NCI-H1694 treated with DMSO at 0.1 percent for 48 hours (cell line): Measurements from ENCODE around the gene CNIH2.
"Not testable (repeated sequence)": the region's sequence is repeated elsewhere in the genome, so short reads cannot be mapped to it uniquely, and the experiment has no call there.

Experiments
- DNase-seq: peaks from one replicate; lab custom pipeline; 2025; lab: John Stamatoyannopoulos, UW

CNIH2 gene

DNA sequence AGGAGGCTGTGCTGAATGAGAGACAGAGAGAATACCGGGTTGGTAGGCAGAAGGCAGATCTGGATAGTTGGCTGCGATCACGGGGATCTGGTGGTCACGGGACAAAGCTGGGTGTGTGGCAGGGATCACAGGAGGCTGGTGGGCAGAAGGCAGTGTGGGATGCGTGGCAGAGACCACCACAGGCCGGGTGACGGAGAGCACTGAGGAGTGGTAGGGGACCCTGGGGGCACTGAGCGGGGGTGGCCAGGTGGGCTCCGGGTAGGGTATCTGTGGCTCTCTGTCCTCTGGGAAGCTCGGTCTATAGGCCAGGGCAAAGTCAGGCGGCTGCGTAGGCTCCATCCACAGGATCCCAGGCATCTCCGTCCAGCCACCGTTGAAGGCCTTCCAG lies 37.5 kb downstream of the CNIH2 start:
- DNase-seq, result no peak

DNA sequence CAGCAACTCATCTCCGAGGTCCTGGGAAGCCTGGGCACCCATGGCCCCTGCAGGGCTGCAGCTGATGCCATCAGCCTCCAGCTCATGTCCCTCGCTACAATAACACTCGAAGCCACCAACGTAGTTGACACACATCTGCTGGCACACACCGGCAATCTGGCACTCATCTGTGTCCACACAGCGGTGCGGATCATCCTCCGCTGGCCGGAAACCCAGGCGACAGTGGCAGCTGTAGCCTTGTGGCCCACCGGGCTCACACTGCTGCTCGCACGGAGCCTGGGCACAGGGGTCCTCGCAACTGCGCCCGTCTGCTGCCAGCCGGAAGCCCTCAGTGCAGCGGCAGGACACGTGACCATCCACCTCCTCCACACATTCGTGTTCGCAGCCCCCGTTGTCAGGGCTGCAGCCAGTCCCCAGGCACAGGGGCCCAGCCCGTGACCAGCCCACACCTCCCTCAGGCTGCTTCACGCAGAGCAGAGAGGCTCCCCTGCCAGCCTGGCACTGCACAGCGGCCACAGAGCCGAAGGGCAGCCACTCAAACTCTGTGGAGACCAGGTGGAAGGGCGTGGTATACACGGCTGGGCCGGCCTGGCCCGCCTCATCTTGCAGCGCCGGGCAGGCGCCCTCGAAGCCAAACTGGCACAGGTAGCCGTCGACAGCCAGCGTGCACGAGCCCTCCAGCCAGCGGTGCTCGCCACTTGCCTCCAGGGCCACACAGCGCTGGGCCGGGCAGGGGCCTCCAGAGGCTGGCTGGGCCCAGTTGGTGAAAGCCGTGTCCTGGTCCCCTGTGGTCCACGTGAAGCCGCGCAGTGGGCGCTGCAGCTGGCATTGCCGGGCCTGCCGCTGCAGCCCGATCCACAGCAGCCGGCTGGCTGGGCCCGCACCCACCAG lies 38.2 kb downstream of the CNIH2 start:
- no peak for DNase-seq

DNA sequence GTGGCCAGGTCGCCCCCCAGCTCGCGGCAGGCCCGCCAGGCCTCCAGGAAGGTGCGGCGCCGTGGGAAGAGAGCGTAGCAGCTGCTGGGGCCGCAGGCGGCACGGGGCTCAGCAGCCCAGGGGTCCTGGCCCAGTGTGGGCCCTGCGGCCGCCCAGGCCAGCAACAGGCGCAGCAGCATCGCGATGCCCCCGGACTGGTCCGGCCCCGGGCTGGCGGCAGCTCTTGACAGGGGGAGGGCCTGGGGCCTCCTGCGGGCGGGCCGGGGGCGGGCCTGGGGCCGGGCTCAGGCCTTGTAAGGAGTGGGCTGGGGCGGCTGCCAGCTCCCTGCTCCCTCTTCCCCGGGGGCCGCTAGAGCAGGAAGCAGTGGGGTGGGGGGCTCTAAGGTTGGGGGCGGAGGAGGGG lies 38.9 kb downstream of the CNIH2 start, which contains the start of gene CD248:
Gene CD248 (minus strand): TSS at position 196 of the 403 bp plus-strand sequence. CDS start 17 bp downstream, at position 179.
- peak; percentile 64 for DNase-seq

DNA sequence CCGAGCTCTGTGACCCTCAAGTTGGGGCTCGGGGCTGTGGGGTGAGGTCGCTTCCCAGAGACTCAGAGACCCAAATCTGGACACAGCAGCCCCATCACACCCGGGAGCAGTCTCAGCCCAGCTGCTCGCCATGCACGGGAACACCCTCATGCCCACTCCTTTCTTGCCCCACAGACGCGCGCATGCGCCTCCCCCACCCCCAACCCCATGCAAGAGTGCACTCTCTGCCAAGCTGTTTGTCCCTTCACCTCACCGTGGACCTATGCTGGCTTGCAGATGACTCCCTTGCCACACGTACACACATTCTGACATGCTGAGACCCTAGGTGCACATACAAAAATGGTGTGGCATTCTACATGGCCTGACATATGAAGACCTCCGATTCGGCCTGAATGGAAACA lies 39.3 kb downstream of the CNIH2 start:
- peak; percentile 64 for DNase-seq

DNA sequence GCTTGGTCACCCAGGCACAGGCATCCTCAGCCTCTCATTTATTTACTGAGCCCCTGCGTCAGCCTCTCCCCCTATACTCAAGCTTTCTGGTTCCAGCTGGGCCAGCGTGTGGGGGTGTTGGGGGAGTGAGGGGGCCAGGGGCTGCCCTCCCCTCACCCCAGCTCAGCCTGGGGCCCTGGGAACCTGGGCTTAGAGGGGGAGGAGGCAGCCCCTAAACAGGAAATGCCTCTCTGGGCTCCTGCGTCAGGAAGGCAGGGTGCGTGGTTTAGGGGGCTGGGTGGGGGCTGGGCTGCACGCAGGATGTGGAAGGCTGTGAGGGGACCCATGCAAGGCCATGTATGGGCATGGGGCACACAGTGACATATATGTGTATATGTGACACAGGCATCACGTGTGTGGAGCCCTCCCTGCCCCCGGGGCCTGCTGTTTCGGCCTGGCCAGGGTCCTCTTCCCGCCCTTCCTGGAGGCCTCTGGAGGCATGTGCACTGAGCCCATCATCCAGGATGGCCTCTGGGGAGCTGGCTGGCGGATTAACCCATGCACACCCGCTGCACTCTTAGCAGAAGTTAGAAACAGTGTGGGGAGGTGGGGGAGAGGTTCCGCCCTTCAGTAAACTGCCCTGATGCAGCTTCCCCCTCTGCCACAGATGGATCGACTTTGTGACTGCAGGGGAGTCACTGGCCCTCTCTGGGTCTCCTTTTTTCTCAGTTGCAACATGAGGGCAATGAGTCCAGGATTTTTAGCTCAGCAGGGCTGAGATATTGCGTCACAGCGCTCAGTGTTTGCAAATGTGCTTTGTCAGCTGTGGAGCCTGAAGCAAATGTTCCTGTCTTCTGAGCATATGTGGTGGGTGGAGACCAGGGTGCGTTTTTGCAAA lies 40.0 kb downstream of the CNIH2 start:
- DNase-seq, result peak; percentile 45

DNA sequence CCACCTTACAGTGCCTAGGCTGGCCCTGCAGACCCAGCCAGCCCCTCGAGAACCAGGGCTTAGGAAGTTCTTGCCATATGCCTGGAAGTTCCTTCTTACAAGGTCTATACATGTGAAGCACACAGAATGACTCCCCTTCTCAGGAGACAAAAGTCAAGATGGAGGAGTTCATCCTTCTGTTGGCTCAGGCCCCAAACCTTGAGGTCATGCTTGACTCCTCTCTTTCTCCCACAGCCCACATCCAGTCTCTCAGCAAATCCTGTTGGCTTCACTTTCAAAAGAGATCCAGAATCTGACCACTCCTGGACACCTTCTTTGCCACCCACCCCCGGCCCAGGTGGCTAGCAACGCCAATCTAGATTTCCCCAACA lies 40.6 kb downstream of the CNIH2 start:
- no peak for DNase-seq

DNA sequence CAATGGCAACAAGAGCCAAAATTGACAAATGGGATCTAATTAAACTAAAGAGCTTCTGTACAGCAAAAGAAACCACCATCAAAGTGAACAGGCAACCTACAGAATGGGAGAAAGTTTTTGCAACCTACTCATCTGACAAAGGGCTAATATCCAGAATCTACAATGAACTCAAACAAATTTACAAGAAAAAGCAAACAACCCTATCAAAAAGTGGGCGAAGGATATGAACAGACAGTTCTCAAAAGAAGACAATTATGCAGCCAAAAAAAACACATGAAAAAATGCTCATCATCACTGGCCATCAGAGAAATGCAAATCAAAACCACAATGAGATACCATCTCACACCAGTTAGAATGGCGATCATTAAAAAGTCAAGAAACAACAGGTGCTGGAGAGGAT lies 42.3 kb downstream of the CNIH2 start:
- DNase-seq, result not testable (repeated sequence)

DNA sequence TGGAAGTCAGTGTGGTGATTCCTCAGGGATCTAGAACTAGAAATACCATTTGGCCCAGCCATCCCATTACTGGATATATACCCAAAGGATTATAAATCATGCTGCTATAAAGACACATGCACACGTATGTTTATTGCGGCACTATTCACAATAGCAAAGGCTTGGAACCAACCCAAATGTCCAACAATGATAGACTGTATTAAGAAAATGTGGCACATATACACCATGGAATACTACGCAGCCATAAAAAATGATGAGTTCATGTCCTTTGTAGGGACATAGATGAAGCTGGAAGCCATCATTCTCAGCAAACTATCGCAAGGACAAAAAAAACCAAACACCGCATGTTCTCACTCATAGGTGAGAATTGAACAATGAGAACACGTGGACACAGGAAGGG lies 42.8 kb downstream of the CNIH2 start:
- DNase-seq, result not testable (repeated sequence)

DNA sequence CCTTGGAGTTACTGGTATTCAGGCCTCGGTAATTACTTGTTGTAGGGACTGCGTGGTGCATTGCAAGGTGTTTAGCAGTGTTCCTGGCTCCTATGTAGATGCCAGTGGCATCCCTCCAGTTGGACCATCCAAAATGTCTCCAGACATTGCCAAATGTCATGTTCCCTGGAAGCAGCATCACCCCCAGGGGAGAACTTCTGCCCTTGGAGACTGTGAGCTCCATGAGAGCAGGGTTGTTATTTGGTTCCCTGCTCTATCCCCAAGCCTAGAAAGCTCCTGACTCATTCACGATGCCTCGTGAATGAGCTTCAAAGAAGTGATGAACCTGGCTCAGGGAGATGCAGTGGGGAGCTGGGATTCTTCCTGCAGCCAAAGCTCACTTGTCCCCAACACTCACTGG lies 43.6 kb downstream of the CNIH2 start:
- DNase-seq, result no peak

DNA sequence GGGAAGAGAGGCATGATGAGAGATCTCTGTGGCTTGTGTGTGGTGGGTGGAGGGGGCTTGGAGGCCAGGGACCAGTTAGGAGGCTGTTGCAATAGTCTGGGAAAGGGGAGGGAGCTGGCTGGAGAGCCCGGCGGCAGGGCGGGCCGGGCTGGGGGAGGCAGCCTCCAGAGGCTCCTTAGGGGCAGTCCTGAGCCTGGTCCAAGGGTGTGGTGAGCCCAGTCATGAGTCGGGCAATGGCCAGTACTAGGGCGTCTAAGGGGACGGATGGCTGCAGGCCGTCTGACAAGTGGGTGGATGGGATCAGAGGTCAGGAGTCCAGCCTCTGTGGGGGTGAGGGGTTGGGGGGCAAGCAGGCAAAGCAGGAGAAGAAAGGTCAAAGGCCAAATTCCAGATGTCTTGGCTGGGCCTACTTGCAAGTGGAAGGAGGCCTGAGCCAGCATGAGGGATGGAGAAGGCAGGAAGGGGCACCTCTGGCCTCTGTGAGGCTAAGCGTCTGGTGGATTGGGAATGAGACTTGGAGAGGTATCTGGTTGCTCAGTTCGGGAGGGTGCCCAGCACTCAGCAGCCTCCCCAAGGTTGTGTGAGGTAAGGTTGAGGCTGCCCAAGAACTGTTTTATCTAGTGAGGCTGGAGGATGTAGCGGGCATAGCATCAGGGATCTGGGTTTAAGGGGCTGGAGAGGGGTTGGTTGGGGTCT lies 44.9 kb downstream of the CNIH2 start:
- DNase-seq, result no peak

DNA sequence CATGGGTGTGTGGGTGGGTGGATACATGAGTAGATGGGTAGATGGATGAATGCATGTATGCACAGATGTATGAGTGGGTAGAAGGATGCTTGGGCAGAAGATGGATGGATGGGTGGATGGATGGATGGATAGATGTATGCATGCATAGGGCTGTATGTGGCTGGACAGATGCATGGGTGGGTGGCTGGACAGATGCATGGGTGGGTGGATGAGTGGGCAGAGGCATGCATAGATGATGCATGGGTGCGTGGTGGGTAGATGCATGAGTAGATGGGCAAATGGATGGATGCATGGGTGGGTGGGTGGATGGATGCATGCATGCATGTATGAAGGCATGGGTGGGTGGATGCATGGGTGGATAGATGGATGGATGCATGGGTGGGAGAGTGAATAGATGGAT lies 45.7 kb downstream of the CNIH2 start:
- no peak for DNase-seq

DNA sequence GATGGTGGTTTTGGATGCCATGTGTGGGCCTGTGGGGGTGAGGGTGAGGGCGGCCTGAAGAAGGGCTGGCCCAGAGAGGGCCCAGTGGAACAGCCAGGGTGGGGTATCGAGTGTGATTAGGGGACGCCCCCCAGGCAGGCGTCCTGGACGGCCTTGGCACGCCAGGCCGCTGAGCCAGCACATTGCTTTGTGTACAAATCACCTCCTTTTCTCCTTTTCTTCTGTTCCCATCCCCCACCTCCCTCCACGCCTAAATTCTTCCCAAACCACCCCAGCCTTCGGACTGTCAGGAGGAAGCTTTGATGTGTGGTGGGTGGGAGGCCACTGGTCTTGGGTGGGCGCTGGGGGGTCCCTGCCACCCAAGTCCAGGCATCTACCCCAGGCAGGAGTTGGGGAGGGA lies 46.7 kb downstream of the CNIH2 start:
- no peak for DNase-seq

DNA sequence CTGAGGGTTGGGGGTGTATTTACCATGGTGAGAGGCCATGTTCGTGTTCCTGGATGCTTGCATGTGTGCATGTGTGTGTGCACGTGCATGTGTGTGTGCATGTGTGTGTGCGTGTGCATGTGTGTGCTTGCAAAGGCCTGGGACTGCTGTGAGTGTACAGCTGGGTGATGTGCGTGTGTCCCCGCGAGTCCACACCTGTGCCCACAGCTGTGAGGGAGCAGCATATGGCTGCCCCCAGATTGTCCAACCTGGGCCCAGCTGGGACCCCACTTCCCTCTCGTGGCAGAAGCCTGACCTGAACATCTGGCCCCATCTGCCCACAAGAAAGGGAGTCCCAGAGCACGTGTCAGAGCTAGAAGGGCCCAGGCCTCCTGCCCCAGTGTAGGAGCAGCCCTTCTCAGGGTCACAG lies 47.3 kb downstream of the CNIH2 start:
- DNase-seq, result no peak

DNA sequence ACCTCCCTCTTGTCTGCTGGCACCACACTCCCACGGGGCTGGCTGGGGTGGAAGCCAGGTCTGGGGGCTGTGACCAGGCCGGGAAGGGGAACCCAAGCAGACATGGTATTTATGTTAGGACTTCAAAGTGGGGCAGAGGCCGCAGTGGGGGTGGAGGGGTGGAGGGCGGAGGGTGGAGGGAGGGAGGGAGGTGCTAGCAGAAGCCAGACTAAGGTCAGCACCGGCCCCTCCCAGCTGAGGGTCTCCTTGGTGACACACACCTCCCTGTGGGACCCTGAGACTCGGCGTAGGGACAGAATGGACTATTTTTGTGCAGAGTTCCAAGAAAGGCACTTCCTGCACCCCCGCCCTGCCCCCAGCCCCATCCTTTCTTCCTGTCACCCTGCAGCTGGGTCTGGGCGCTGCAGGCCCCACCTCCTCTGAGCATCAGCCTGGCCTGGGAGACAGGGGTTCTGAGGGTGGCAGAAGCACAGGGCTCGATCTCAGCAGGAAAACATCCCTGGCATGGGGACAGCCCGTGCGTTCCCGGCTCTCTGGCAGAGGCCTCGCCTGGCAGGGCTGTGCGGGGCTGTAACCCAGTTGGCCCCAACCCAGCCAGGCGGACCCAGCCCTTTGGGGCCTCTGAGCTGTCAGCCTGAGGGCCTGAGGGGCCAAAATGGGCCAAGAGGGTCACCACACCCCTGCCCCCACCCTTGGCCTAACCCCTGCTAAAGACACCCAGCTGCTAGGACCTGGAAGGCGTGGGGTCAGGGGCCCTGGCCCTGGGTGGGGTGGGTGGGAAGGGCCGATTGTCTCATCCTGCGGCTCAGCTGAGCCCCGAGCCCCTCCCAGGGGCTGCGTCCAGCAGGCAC lies 48.5 kb downstream of the CNIH2 start:
- DNase-seq, result no peak

DNA sequence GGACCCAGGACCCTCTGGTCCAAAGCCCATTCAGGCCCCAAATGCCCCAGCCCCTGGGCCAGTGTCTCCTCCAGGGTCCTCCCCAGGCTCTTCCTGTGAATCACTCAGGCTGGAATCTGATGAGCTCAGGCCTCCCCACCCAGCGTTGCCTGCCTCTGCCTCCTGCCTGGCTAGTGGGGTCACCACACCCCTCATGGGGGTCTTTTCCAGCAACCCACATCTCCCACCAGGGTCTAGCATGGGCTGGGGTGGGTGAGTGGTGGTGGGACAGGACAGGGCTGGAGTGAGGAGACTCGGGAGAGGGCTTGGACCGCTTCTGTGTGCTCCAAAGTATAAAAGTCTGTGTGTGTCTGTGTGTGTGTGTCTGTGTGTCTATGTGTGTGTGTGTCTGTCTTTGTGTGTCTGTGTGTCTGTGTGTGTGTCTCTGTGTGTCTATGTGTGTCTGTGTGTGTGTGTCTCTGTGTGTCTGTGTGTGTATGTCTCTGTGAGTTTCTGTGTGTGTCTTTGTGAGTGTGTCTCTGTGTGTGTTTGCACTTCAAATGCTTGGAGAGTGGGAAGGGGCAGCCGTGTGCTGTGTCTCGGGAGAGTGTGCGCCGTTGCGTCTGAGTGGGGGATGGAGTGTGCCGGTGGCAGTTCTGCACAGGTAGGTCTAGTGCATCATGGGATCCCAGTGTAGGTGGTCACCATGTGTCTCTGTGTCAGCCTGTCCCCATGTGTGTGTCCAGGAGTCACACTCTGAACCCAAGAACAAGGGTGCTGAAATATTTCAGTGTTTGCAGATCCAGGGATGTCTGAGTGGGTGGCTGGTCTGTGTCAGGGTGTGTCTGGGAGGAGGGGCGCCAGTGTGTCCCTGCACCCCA lies 49.4 kb downstream of the CNIH2 start:
- DNase-seq, result no peak

DNA sequence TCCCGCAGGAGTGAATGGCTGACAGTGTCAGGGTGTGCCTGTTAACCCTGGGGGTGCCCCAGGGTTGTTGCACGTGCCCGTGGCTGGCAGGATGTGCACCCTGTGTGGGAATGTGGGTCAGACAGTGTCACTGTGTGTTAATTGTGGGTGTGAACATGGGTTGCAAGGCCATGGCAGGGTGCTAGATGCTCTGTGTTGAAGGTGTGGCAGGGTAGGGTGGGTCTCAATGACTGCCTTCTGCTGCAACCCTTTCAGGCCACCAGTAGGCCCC lies 50.0 kb downstream of the CNIH2 start:
- DNase-seq, result no peak

DNA sequence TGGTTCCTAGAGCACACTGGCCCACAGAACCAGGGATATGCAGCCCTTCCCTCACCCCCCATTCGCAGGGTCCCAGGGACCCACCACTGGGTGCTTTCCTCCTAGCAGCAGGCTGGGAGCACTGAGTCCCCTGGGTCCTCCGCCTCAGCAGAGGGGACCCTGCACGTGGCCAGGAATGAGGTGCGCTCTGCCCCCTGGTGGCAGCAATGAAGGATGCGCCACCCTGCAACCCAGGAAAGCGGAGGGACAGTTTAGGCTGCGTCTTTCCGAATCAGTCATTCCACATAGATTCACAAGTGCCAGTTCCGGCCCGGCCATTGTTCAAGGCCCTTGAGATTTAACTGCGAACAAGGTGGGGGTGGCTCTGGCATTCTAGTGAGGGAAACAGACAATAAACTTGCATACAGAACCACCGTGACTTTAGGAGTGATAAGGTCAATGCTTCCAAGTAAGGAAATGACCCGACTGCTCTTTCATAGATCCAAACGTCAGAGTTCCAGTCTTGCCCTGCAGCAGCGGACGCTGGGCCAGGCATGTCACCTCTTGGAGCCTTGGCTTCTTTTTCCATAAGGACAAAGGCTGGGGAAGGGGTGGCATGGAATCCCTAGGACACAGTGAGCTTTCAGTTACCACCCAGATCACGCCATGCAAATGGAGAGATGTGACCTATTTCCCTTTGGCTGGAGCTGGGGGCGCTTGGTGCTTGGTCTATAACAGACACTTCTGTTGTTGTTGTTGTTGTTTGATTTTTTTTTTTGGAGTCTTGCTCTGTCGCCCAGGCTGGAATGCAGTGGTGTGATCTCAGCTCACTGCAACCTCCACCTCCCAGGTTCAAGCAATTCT lies 50.5 kb downstream of the CNIH2 start:
- peak; percentile 67 for DNase-seq

DNA sequence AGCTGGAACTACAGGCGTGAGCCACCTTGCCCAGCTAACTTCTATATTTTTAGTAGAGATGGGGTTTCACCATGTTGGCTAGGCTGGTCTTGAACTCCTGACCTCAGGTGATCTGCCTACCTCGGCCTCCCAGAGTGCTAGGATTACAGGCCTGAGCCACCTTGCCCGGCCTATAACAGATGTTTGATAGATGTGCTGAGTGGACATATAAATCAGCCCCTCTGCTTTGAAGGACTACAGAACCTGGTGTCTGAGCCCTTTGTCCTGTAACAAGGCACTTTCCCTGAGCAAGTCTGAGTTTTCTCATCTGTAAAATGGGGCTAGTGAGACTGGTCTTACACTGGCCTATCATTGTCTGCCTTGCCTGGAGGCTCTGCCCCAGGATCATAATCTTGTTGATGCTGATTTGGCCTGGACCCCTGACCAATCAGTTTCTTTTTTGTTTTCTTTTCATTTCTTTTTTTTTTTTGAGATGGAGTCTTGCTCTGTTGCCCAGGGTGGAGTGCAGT lies 51.2 kb downstream of the CNIH2 start:
- no peak for DNase-seq

DNA sequence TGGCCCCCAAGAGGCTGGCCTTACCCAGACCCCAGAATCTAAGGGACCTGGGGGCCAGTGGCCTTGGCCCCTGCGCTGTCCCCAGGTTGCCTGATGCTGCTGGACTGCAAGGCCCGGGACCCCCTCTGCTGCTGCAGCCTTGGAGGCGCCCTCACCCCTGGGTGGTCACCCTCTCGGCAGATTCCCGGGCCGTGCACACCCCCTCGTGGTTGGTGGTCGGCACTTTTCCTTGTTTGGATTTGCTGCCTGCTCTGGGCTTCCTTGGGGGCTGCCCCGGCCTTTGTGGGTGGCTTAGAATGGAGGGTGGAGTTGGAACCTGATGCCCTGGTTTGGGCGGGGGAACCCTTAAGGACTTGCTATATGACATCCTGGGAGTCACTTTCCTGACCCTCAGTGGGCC lies 53.0 kb downstream of the CNIH2 start:
- no peak for DNase-seq
